GM21381 (cell line): ENCODE results near the gene SPAG16.
"Not testable (repeated sequence)": the region's sequence is repeated elsewhere in the genome, so short reads cannot be mapped to it uniquely, and the experiment has no call there.

Source experiments
- ATAC-seq: cut with Tn5 transposase; IDR thresholded peaks from one replicate; pipeline ENCODE4 v1.9.1; 2021; ENCODE audit warnings: mild to moderate bottlenecking, moderate library complexity; ENCODE audit not compliant: unreplicated experiment

Gene SPAG16

GRCh38 chr2:213407027-213407426 is 122.8 kb downstream of the SPAG16 start:
- not testable (repeated sequence) for ATAC-seq

- not testable (repeated sequence) for ATAC-seq
These were observed 124.3 kb downstream of the SPAG16 start for GRCh38 chr2:213408426-213409070.

- ATAC-seq, result not testable (repeated sequence)
These were observed 126.4 kb downstream of the SPAG16 start for GRCh38 chr2:213410687-213411086.

GRCh38 chr2:213411582-213412289 is 127.5 kb downstream of the SPAG16 start:
- no peak for ATAC-seq

- no peak for ATAC-seq
These were observed 130.8 kb downstream of the SPAG16 start for GRCh38 chr2:213415093-213415492.

- no peak for ATAC-seq
These were observed 132.6 kb downstream of the SPAG16 start for GRCh38 chr2:213416832-213417231.

- no peak for ATAC-seq
These were observed 135.7 kb downstream of the SPAG16 start for GRCh38 chr2:213419980-213420379.

GRCh38 chr2:213420828-213421385 is 136.6 kb downstream of the SPAG16 start:
- no peak for ATAC-seq

GRCh38 chr2:213422211-213422610 is 137.9 kb downstream of the SPAG16 start:
- no peak for ATAC-seq

- ATAC-seq, result no peak
These were observed 141.4 kb downstream of the SPAG16 start for GRCh38 chr2:213425618-213426017.

- ATAC-seq, result no peak
These were observed 145.3 kb downstream of the SPAG16 start for GRCh38 chr2:213429516-213429915.

GRCh38 chr2:213443921-213444320 is 159.7 kb downstream of the SPAG16 start:
- ATAC-seq, result no peak

- no peak for ATAC-seq
These were observed 167.4 kb downstream of the SPAG16 start for GRCh38 chr2:213451542-213452239.

GRCh38 chr2:213455316-213456008 is 171.2 kb downstream of the SPAG16 start:
- no peak for ATAC-seq

- no peak for ATAC-seq
These were observed 191.2 kb downstream of the SPAG16 start for GRCh38 chr2:213475433-213475832.

- ATAC-seq, result no peak
These were observed 192.4 kb downstream of the SPAG16 start for GRCh38 chr2:213476641-213477040.

GRCh38 chr2:213490087-213490486 is 205.8 kb downstream of the SPAG16 start:
- no peak for ATAC-seq

- ATAC-seq, result no peak
These were observed 207.1 kb downstream of the SPAG16 start for GRCh38 chr2:213491376-213491775.

- no peak for ATAC-seq
These were observed 212.0 kb downstream of the SPAG16 start for GRCh38 chr2:213496226-213496625.

GRCh38 chr2:213500881-213501280 is 216.6 kb downstream of the SPAG16 start:
- ATAC-seq, result no peak

- no peak for ATAC-seq
These were observed 239.9 kb downstream of the SPAG16 start for GRCh38 chr2:213524164-213524563.
